ENCODE measurements around the gene TMEM31. TPM values are rescaled to one million over a fixed set of nuclear protein-coding genes. Genes with fewer than 3 reads are reported as not detected.

TMEM31 gene
- total and polyA plus RNA-seq, 2 of the 8 experiments (the other 6 are each of a cell fraction or from before 2014, with no cell fraction given) = 0.65 TPM; not detected in 1

DNA sequence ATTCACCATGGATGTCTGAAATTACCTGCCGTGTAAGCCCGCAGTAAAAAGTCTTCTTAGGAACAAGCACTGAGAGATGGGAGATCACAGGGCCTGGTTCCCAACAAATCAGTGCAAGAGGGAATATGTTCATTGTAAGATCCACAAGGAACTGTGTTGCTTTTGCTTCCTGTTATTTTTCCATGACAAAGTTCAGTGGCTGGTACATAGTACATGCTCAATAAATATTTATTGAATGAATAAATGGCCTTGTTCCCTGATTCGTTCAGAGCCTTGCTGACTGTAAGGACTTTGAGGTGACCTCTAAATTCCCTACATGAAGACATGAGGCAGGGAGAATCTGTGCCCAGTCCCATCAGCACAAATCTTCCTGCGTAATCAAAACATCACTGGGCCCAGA is 7.4 kb downstream of the TMEM31 start:
- WGBS, 2 experiments (ENCODE audit: extremely low coverage in 1 of 2, insufficient coverage in 1 of 2, insufficient read length in 1 of 2, insufficient replicate concordance in 2 of 2, low coverage in 1 of 2, low lambda C conversion rate in 2 of 2, missing lambda C conversion rate in 1 of 2) = 84% methylated on average over 4 of the region's 4 CpGs; no CpG with 5 or more reads in 1 of the 2 experiments
- no peak overlapping the region for H2AFZ ChIP-seq (ENCODE audit: low read length)
- no peaks in the 10 kb centered on the region for H4K20me1 ChIP-seq (replicated peaks in 1 of 2; ENCODE audit: control insufficient read depth in 1 of 2, insufficient read depth in 2 of 2, low read length in 2 of 2)
- H2BK15ac ChIP-seq (ENCODE audit: low read length) = no peak overlapping the region
- H3K79me2 ChIP-seq (ENCODE audit: control insufficient read depth in 1 of 2, insufficient read depth in 2 of 2, low read length in 2 of 2) = no peaks in the 10 kb centered on the region
- H2BK120ac ChIP-seq (replicated peaks; ENCODE audit: low read depth, low read length) = no peak overlapping the region
- H3K27me3 ChIP-seq (replicated peaks in 1 of 4; ENCODE audit: control insufficient read depth in 3 of 4, extremely low read depth in 1 of 4, insufficient read depth in 3 of 4, low read length in 3 of 4) = no peaks in the 10 kb centered on the region
- ChIA-PET CTCF (ENCODE audit: partially characterized antibody) (no interaction called here), POLR2A (ENCODE audit: partially characterized antibody) (no interaction called here)
- H4K91ac ChIP-seq (replicated peaks; ENCODE audit: insufficient read length, low read length) = no peak overlapping the region
- H3K4me3 ChIP-seq (ENCODE audit: extremely low read depth in 1 of 4, insufficient read depth in 2 of 4, low read depth in 3 of 4, low read length in 4 of 4) = no peak overlapping the region
- H3K4ac ChIP-seq (replicated peaks; ENCODE audit: insufficient read length, low read depth, low read length) = no peak overlapping the region
- H3K23ac ChIP-seq (ENCODE audit: insufficient read length) = no peak overlapping the region
- H2BK5ac ChIP-seq (ENCODE audit: low read depth, low read length) = no peak overlapping the region
- H2BK12ac ChIP-seq (ENCODE audit: low read depth, low read length) = no peak overlapping the region
- H3K56ac ChIP-seq (replicated peaks; ENCODE audit: insufficient read length, low read depth, low read length) = no peak overlapping the region
- H2AK5ac ChIP-seq (ENCODE audit: low read depth, low read length) = no peak overlapping the region
- no peaks in the 10 kb centered on the region for H3K4me1 ChIP-seq (replicated peaks in 1 of 4; ENCODE audit: control insufficient read depth in 3 of 4, insufficient read depth in 4 of 4, low read length in 3 of 4)
- H3K14ac ChIP-seq (ENCODE audit: insufficient read length) = no peak overlapping the region
- H3K9ac ChIP-seq (replicated peaks in 1 of 4; ENCODE audit: extremely low read depth in 1 of 4, low read depth in 3 of 4, low read length in 3 of 4) = no peak overlapping the region
- no peaks in the 10 kb centered on the region for H3K23me2 ChIP-seq (ENCODE audit: low read depth, low read length)
- H3K36me3 ChIP-seq (ENCODE audit: control insufficient read depth in 2 of 4, insufficient read depth in 4 of 4, low read length in 3 of 4) = no peaks in the 10 kb centered on the region
- no peak overlapping the region for H4K8ac ChIP-seq (ENCODE audit: extremely low read depth, insufficient read depth, low read length)
- no peak overlapping the region for H3K4me2 ChIP-seq (ENCODE audit: insufficient read depth in 1 of 2, low read depth in 2 of 2, low read length in 2 of 2)
- no peak overlapping the region for H3K27ac ChIP-seq (ENCODE audit: low read depth, low read length)
- FAIRE-seq (no peak), DNase-seq (ENCODE audit: low read depth in 1 of 2, low spot score in 2 of 2) (no peak)
- H3K18ac ChIP-seq (ENCODE audit: extremely low read depth, low read length) = no peak overlapping the region
- H4K5ac ChIP-seq (ENCODE audit: insufficient read length, low read depth, low read length) = no peak overlapping the region
- no peaks in the 10 kb centered on the region for H3K79me1 ChIP-seq (ENCODE audit: low read depth, low read length)
- no peak overlapping the region for H2BK20ac ChIP-seq (ENCODE audit: low read length)
- no peaks in the 10 kb centered on the region for H3K9me3 ChIP-seq (ENCODE audit: insufficient read depth in 2 of 2, low read depth in 1 of 2, low read length in 1 of 2)
- no peak for TF ChIP-seq RBBP5 (IDR thresholded peaks at IDR 0.05; ENCODE audit: borderline replicate concordance, low read depth, low read length)
- TF ChIP-seq ZNF274 (IDR thresholded peaks at IDR 0.05; ENCODE audit: borderline replicate concordance, extremely low read depth, low read length) = no peak
- TF ChIP-seq CREB1 (IDR thresholded peaks at IDR 0.05) = no peak
- no peak for TF ChIP-seq EZH2 (IDR thresholded peaks at IDR 0.05; ENCODE audit: low read depth, low read length, severe bottlenecking)
- no peak for TF ChIP-seq CBX5 (IDR thresholded peaks at IDR 0.05; ENCODE audit: low read depth, low read length)
- no peak for TF ChIP-seq CHD2 (IDR thresholded peaks at IDR 0.05; ENCODE audit: low read length)
- TF ChIP-seq, protein P1, sequence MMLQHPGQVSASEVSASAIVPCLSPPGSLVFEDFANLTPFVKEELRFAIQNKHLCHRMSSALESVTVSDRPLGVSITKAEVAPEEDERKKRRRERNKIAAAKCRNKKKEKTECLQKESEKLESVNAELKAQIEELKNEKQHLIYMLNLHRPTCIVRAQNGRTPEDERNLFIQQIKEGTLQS (IDR thresholded peaks at IDR 0.05; ENCODE audit: insufficient read depth, low read depth, low read length) = no peak
- TF ChIP-seq ASH2L (IDR thresholded peaks at IDR 0.05; ENCODE audit: low read length) = no peak
- TF ChIP-seq SRF (IDR thresholded peaks at IDR 0.05; ENCODE audit: low read depth, low read length) = no peak
- TF ChIP-seq, protein P2, sequence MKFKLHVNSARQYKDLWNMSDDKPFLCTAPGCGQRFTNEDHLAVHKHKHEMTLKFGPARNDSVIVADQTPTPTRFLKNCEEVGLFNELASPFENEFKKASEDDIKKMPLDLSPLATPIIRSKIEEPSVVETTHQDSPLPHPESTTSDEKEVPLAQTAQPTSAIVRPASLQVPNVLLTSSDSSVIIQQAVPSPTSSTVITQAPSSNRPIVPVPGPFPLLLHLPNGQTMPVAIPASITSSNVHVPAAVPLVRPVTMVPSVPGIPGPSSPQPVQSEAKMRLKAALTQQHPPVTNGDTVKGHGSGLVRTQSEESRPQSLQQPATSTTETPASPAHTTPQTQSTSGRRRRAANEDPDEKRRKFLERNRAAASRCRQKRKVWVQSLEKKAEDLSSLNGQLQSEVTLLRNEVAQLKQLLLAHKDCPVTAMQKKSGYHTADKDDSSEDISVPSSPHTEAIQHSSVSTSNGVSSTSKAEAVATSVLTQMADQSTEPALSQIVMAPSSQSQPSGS (IDR thresholded peaks at IDR 0.05; ENCODE audit: low read length) = no peak
- TF ChIP-seq TAF7 (optimal IDR thresholded peaks at IDR 0.05; ENCODE audit: borderline replicate concordance, low read depth, low read length) = no peak
- TF ChIP-seq BACH1 (IDR thresholded peaks at IDR 0.05; ENCODE audit: low read length) = no peak
- TF ChIP-seq HDAC2 (IDR thresholded peaks at IDR 0.05; ENCODE audit: borderline replicate concordance in 1 of 2, low read depth in 2 of 2, low read length in 2 of 2) = no peak
